A549 (cell line): ENCODE measurements around the gene LMX1B. TPM values are rescaled to one million over a fixed set of nuclear protein-coding genes. Genes with fewer than 3 reads are reported as not detected.
"Not testable (repeated sequence)": the region's sequence is repeated elsewhere in the genome, so short reads cannot be mapped to it uniquely, and the experiment has no call there.

ENCODE experiments used
- ATAC-seq, 2 experiments: fragments of 200-7000 bp in 1 of 2; fragments of >200 bp in 1 of 2; cut with Nextera tagmentation in 1 of 2; cut with Tn5 transposase in 1 of 2; 3 replicates each; pipeline versions ENCODE4 v1.8.0 to v1.9.1; 2018 to 2020; ENCODE audit warnings: mild to moderate bottlenecking in 1 of 2, moderate library complexity in 1 of 2
- CTCF ChIA-PET: fragments of 300-600 bp; sonication (Branson Sonifier 250); formaldehyde crosslinking; extraction: SDS; loops from one replicate; lab custom pipeline; 2021; ENCODE audit warnings: antibody characterized with exemption, inconsistent platforms; lab: Yijun Ruan, JAX
- POLR2A ChIA-PET: fragments of 350-600 bp; formaldehyde crosslinking; extraction: SDS; loops from one replicate; lab custom pipeline; 2021; ENCODE audit warnings: antibody characterized with exemption, inconsistent platforms; lab: Yijun Ruan, JAX
- DNase-seq, 2 experiments: peaks; one replicate each; pipeline versions ENCODE4 v3.0.0 to v3.0.0-alpha.2; 2011 to 2016; ENCODE audit warnings: low read depth in 1 of 2, low spot score in 1 of 2
- FAIRE-seq: peaks from 2 replicates; lab custom pipeline; 2011; peaks lifted over from hg19 to GRCh38; lab: Jason Lieb, UNC
- H3K27ac ChIP-seq, 2 experiments: fragments of >200 bp; sonication (Bioruptor Twin); formaldehyde crosslinking; 3 replicates each; pipeline ENCODE4 v1.5.1; 2016 to 2017
- H3K4me1 ChIP-seq: fragments of >200 bp; sonication (Bioruptor Twin); formaldehyde crosslinking; 3 replicates; pipeline ENCODE4 v1.6.1; 2016
- H3K4me2 ChIP-seq: fragments of >200 bp; sonication (Bioruptor Twin); formaldehyde crosslinking; 3 replicates; pipeline ENCODE4 v1.6.1; 2016
- H3K4me3 ChIP-seq: fragments of >200 bp; sonication (Bioruptor Twin); formaldehyde crosslinking; 3 replicates; pipeline ENCODE4 v1.5.1; 2016
- H3K9me3 ChIP-seq: fragments of >200 bp; sonication (Bioruptor Twin); formaldehyde crosslinking; 3 replicates; pipeline ENCODE4 v1.6.1; 2016
- BHLHE40 ChIP-seq: IDR thresholded peaks from 2 replicates; pipeline ENCODE4 v1.6.1; 2012; ENCODE audit warnings: low read depth, low read length, inconsistent platforms
- CTCF ChIP-seq: fragments of >200 bp; sonication (Bioruptor Twin); formaldehyde crosslinking; IDR thresholded peaks from 3 replicates; pipeline ENCODE4 v1.5.1; 2016
- EHF ChIP-seq: fragments of 250-450 bp; sonication (Bioruptor Pico); IDR thresholded peaks from 2 replicates; pipeline ENCODE4 v1.5.0; 2020; ENCODE audit warnings: mild to moderate bottlenecking
- ESRRA ChIP-seq: fragments of 150-350 bp; IDR thresholded peaks from 2 replicates; pipeline ENCODE4 v1.6.1; 2014; ENCODE audit warnings: mild to moderate bottlenecking, low read length, borderline replicate concordance
- FOSL2 ChIP-seq, 2 experiments: fragments of 450-650 bp in 1 of 2; fragments of >200 bp in 1 of 2; sonication (Bioruptor Twin) in 1 of 2; formaldehyde crosslinking; IDR thresholded peaks; 2 replicates each; pipeline versions ENCODE4 v1.5.0 to v1.6.1; 2016 to 2020; ENCODE audit warnings: mild to moderate bottlenecking in 1 of 2, moderate library complexity in 1 of 2
- HDAC2 ChIP-seq: fragments of 200-600 bp; sonication (generic); IDR thresholded peaks from 2 replicates; pipeline ENCODE4 v1.6.1; 2016
- HEYL ChIP-seq: fragments of 250-450 bp; sonication (Bioruptor Pico); IDR thresholded peaks from 2 replicates; pipeline ENCODE4 v1.8.0; 2021; ENCODE audit warnings: mild to moderate bottlenecking, moderate library complexity
- HOXB13 ChIP-seq: fragments of 250-450 bp; sonication (Bioruptor Pico); IDR thresholded peaks from 2 replicates; pipeline ENCODE4 v1.5.0; 2020; ENCODE audit warnings: low read depth, mild to moderate bottlenecking, moderate library complexity
- HOXB5 ChIP-seq: fragments of 250-450 bp; sonication (Bioruptor Pico); IDR thresholded peaks from 2 replicates; pipeline ENCODE4 v1.5.0; 2020; ENCODE audit warnings: mild to moderate bottlenecking, moderate library complexity
- JUNB ChIP-seq: fragments of >200 bp; sonication (Bioruptor Twin); formaldehyde crosslinking; IDR thresholded peaks from 2 replicates; pipeline ENCODE4 v1.6.1; 2016
- POLR2A ChIP-seq: IDR thresholded peaks from 2 replicates; pipeline ENCODE4 v1.6.1; 2012; ENCODE audit warnings: mild to moderate bottlenecking, low read length
- POLR2AphosphoS2 ChIP-seq: conservative IDR thresholded peaks from 2 replicates; pipeline ENCODE4 v1.6.1; 2012; ENCODE audit warnings: low read length, improper control_type of control experiment, inconsistent platforms
- RAD21 ChIP-seq, 2 experiments: fragments of >200 bp in 1 of 2; sonication (Bioruptor Twin) in 1 of 2; formaldehyde crosslinking in 1 of 2; IDR thresholded peaks in 1 of 2; conservative IDR thresholded peaks in 1 of 2; 2 replicates in 1 of 2; 3 replicates in 1 of 2; pipeline ENCODE4 v1.6.1; 2012 to 2018; ENCODE audit warnings: inconsistent platforms in 1 of 2
- RARB ChIP-seq: fragments of 250-450 bp; sonication (Bioruptor Pico); IDR thresholded peaks from 2 replicates; pipeline ENCODE4 v1.8.0; 2021; ENCODE audit warnings: mild to moderate bottlenecking, moderate library complexity
- RFX5 ChIP-seq: fragments of 450-650 bp; IDR thresholded peaks from 2 replicates; pipeline ENCODE4 v1.7.1; 2014; ENCODE audit warnings: antibody characterized with exemption, mild to moderate bottlenecking, moderate library complexity
- SREBF2 ChIP-seq: fragments of 450-650 bp; IDR thresholded peaks from 2 replicates; pipeline ENCODE4 v1.6.1; 2014; ENCODE audit warnings: mild to moderate bottlenecking, moderate library complexity
- ZC3H11A ChIP-seq: fragments of 450-650 bp; IDR thresholded peaks from 2 replicates; pipeline ENCODE4 v1.6.1; 2014; ENCODE audit warnings: antibody characterized with exemption, mild to moderate bottlenecking
- ZNF302 ChIP-seq: fragments of 250-450 bp; sonication (Bioruptor Pico); IDR thresholded peaks from 2 replicates; pipeline ENCODE4 v1.9.0; 2021; ENCODE audit warnings: inconsistent platforms, mild to moderate bottlenecking, moderate library complexity
- whole genome bisulfite sequencing: methylation state at CpG from one replicate; pipeline ENCODE4 v1.1.6; 2017; ENCODE audit errors: missing lambda C conversion rate; 5-methylcytosine and 5-hydroxymethylcytosine counted together
- polyA plus RNA-seq, 4 experiments: library from polyadenylated mRNA; depleted of rRNA in 3 of 4; stranded (reverse); fragments of >200 nt; fragmentation: RNase III in 1 of 4; extraction: RNeasy Plus Mini Kit Qiagen cat#74134 plus additional on column Dnase treatment in 1 of 4; gene quantifications; 2 replicates in 3 of 4; 3 replicates in 1 of 4; pipeline ENCODE4 v1.2.3, GENCODE V29; 2011 to 2017
- TF ChIP-seq, protein P1 (sequence below): fragments of 250-450 bp; sonication (Bioruptor Pico); IDR thresholded peaks from 2 replicates; pipeline ENCODE4 v1.5.0; 2021; ENCODE audit warnings: mild to moderate bottlenecking, moderate library complexity, borderline replicate concordance
- TF ChIP-seq, protein P2 (sequence below): fragments of 250-450 bp; sonication (Bioruptor Pico); IDR thresholded peaks from 2 replicates; pipeline ENCODE4 v1.5.0; 2020; ENCODE audit warnings: low read depth, mild to moderate bottlenecking, moderate library complexity

The LMX1B gene
- polyA plus RNA-seq, 2 of the 4 experiments (the other 2 are of a cell fraction): 0.41 to 0.56 TPM

DNA sequence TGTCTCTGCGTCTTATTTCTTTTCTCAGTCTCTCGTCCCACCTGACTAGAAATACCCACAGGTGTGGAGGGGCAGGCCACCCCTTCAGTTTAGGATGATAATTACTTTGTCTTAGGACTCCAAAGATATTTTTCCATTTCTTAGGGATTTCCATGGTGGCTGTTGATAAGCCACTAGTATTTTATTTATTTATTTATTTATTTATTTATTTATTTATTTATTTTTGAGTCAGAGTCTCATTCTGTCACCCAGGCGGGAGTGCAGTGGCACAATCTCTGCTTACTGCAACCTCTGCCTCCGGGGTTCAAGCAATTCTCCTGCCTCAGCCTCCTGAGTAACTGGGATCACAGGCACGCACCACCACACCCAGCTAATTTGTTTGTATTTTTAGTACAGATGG lies 103.7 kb downstream of the LMX1B start:
- TF ChIP-seq ZC3H11A: peak; percentile 92
- H3K4me1 ChIP-seq, POLR2A ChIA-PET, H3K27ac ChIP-seq, H3K4me2 ChIP-seq, DNase-seq, H3K4me3 ChIP-seq, ATAC-seq, FAIRE-seq, H3K9me3 ChIP-seq: not testable (repeated sequence)
- WGBS: 53% methylated on average over 5 of the region's 5 CpGs
- CTCF ChIA-PET: interaction anchor here (9.7 kb wide), 1 partner anchor 13 kb away, joined by 114 read pairs; no protein-coding TSS in a partner anchor

GRCh38 chr9:126719618-126720031 lies 105.9 kb downstream of the LMX1B start:
- ChIA-PET POLR2A (no interaction called here), CTCF (interaction anchor here (2.0 to 9.7 kb wide), 3 partner anchors 10 to 62 kb away, joined by 6 to 114 read pairs (median 16); no protein-coding TSS in a partner anchor)
- no peak for ATAC-seq
- Histone ChIP-seq H3K9me3 (no peaks in the 10 kb centered on the region), H3K4me2 (no peak overlapping the region), H3K4me3 (no peak overlapping the region), H3K4me1 (0 out of 3 replicates have a peak, but pooled peaks cover 5% of the 10 kb centered on the region), H3K27ac (no peak overlapping the region)
- FAIRE-seq: no peak
- 100% methylated on average over 2 of the region's 6 CpGs for WGBS
- no peak for DNase-seq
- TF ChIP-seq HDAC2 (no peak), EHF (no peak), ESRRA (no peak), HOXB13 (CRISPR knock-in tag) (no peak)

DNA sequence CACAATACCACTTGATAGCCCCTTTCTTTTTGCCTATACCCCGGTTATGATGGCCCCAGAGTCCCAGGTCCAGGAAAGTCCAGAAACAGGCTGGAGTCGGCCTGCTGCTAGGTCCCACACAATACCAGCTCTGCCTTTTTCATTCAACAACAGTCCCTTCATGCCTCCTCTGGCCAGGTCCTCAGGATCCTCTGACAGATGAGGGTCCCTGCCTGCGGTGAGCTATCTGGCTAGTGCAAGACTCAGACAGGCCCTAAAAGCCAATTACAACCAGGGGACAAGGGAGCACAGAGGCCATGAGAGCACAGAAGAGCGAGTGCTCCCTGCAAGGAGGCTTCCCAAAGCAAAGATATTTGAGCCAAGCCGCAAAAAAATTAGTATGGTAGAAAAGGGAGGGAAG lies 106.3 kb downstream of the LMX1B start:
- TF ChIP-seq ZNF302 (CRISPR knock-in tag) (no peak), RARB (CRISPR knock-in tag) (no peak), BHLHE40 (no peak), POLR2A (no peak), CTCF (no peak), RFX5 (no peak), JUNB (no peak), HDAC2 (no peak)
- TF ChIP-seq, protein P1, sequence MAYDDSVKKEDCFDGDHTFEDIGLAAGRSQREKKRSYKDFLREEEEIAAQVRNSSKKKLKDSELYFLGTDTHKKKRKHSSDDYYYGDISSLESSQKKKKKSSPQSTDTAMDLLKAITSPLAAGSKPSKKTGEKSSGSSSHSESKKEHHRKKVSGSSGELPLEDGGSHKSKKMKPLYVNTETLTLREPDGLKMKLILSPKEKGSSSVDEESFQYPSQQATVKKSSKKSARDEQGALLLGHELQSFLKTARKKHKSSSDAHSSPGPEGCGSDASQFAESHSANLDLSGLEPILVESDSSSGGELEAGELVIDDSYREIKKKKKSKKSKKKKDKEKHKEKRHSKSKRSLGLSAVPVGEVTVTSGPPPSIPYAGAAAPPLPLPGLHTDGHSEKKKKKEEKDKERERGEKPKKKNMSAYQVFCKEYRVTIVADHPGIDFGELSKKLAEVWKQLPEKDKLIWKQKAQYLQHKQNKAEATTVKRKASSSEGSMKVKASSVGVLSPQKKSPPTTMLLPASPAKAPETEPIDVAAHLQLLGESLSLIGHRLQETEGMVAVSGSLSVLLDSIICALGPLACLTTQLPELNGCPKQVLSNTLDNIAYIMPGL (CRISPR knock-in tag): no peak
- no peak for ATAC-seq
- 0 out of 3 replicates have a peak, but pooled peaks cover 5% of the 10 kb centered on the region for H3K4me1 ChIP-seq
- 83% methylated on average over 5 of the region's 5 CpGs for WGBS
- DNase-seq: no peak
- no peak overlapping the region for H3K4me3 ChIP-seq
- POLR2A ChIA-PET: no interaction called here
- H3K27ac ChIP-seq: no peak overlapping the region
- no peaks in the 10 kb centered on the region for H3K9me3 ChIP-seq
- no peak for FAIRE-seq
- no peak overlapping the region for H3K4me2 ChIP-seq
- CTCF ChIA-PET: interaction anchor here (0.6 to 9.7 kb wide), 5 partner anchors 10 to 61 kb away, joined by 3 to 114 read pairs (median 6); no protein-coding TSS in a partner anchor

DNA sequence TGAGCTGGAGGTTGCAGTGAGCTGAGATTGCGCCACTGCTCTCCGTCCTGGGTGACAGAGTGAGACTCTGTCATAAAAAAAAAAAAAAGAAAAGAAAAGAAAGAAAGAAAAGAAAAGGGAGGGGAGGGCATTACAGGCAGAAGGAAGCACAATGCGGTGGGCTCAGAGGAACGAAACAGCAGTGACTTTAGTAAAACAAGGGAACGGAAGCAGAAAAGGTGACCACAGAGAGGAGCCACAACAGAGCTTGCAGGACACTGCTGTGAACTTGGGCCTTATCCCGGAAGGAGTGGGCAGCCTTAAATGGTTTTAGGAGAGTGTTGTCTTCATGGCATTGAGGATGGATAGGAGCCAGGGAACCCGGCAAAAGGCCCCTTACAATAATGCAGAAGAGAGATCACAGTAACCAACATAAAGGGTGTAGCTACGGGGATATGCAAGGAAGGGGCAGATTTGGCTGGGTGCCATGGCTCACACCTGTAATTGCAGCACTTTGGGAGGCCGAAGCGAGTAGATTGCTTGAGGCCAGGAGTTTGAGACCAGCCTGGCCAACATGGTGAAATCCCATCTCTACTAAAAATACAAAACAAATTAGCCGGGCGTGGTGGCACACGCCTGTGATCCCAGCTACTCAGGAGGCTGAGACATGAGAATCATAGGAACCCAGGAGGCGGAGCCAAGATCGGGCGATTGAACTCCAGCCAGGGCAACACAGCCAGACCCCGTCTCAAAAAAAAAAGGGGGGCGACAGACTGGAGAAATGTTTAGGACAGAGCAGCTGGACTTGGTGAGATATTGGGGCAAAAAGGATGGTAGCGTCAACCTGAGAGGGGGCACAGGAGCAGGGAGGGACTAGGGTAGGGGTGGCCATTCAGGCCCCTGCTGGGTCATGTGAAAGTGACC lies 107.2 kb downstream of the LMX1B start:
- FAIRE-seq (no peak), ATAC-seq (no peak), DNase-seq (no peak)
- TF ChIP-seq RARB (CRISPR knock-in tag) (no peak), FOSL2 (IDR thresholded peaks at IDR 0.05) (no peak), FOSL2 (CRISPR knock-in tag; IDR thresholded peaks at IDR 0.05) (no peak), POLR2AphosphoS2 (no peak), RAD21 (conservative IDR thresholded peaks at IDR 0.05 in 1 of 2, IDR thresholded peaks at IDR 0.05 in 1 of 2) (no peak), SREBF2 (no peak), ZC3H11A (no peak), HOXB5 (CRISPR knock-in tag) (no peak), HEYL (CRISPR knock-in tag) (no peak)
- TF ChIP-seq, protein P2, sequence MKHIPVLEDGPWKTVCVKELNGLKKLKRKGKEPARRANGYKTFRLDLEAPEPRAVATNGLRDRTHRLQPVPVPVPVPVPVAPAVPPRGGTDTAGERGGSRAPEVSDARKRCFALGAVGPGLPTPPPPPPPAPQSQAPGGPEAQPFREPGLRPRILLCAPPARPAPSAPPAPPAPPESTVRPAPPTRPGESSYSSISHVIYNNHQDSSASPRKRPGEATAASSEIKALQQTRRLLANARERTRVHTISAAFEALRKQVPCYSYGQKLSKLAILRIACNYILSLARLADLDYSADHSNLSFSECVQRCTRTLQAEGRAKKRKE: no peak
- WGBS: 82% methylated on average over 17 of the region's 19 CpGs
- Histone ChIP-seq H3K4me1 (0 out of 3 replicates have a peak, but pooled peaks cover 5% of the 10 kb centered on the region), H3K4me2 (no peak overlapping the region), H3K4me3 (no peak overlapping the region), H3K9me3 (no peaks in the 10 kb centered on the region), H3K27ac (no peak overlapping the region)
- ChIA-PET CTCF (interaction anchor here (0.6 to 9.7 kb wide), 5 partner anchors 16 to 60 kb away, joined by 3 to 114 read pairs (median 5); no protein-coding TSS in a partner anchor), POLR2A (no interaction called here)
